IMR-90 (cell line): ENCODE measurements around the gene VASN. TPM values are rescaled to one million over a fixed set of nuclear protein-coding genes. Genes with fewer than 3 reads are reported as not detected.
A peak's percentile ranks its signal among the peaks of the same experiment; 100 is the strongest.

Experiments used
- ATAC-seq: fragments of 200-7000 bp; cut with Tn5 transposase; 2 replicates; pipeline ENCODE4 v1.9.1; 2020; ENCODE audit warnings: low read depth, mild to moderate bottlenecking, moderate library complexity
- BruUV-seq: library from RNA; stranded (reverse); fragments of 400-500 nt; replicated peaks from 2 replicates; lab custom pipeline; 2021; lab: Mats Ljungman, UMichigan
- CTCF ChIA-PET: fragments of 300-600 bp; formaldehyde crosslinking; extraction: SDS; loops from one replicate; lab custom pipeline; 2021; ENCODE audit warnings: antibody characterized with exemption; lab: Yijun Ruan, JAX
- POLR2A ChIA-PET: fragments of 300-600 bp; sonication (Branson Sonifier 250); formaldehyde crosslinking; loops from one replicate; lab custom pipeline; 2022; ENCODE audit warnings: antibody characterized with exemption; ENCODE audit not compliant: unreplicated experiment; lab: Charles Lee
- DNase-seq: peaks from one replicate; pipeline ENCODE4 v3.0.0; 2013
- H2AFZ ChIP-seq: replicated peaks from 2 replicates; pipeline ENCODE3; 2013; ENCODE audit warnings: low read length, mild to moderate bottlenecking; ENCODE audit not compliant: poor library complexity
- H2AK5ac ChIP-seq: 2 replicates; pipeline ENCODE4 v1.6.1; 2013; ENCODE audit warnings: low read depth, low read length, inconsistent platforms
- H2AK9ac ChIP-seq: replicated peaks from 2 replicates; pipeline ENCODE3; 2013; ENCODE audit warnings: mild to moderate bottlenecking, low read depth, low read length, moderate library complexity; ENCODE audit not compliant: poor library complexity
- H2BK120ac ChIP-seq: 2 replicates; pipeline ENCODE4 v1.6.1; 2013; ENCODE audit warnings: low read depth, low read length, inconsistent platforms
- H2BK15ac ChIP-seq: 3 replicates; pipeline ENCODE4 v1.6.1; 2013; ENCODE audit warnings: low read depth, low read length, inconsistent platforms
- H2BK20ac ChIP-seq: 2 replicates; pipeline ENCODE4 v1.6.1; 2013; ENCODE audit warnings: low read depth, mild to moderate bottlenecking, inconsistent platforms, low read length, moderate library complexity
- H2BK5ac ChIP-seq: 2 replicates; pipeline ENCODE4 v1.6.1; 2013; ENCODE audit warnings: mild to moderate bottlenecking, low read depth, low read length, inconsistent platforms; ENCODE audit not compliant: poor library complexity, severe bottlenecking
- H3K14ac ChIP-seq: replicated peaks from 2 replicates; pipeline ENCODE4 v1.6.1; 2013; ENCODE audit warnings: low read depth, low read length, inconsistent platforms
- H3K18ac ChIP-seq: 2 replicates; pipeline ENCODE4 v1.6.1; 2013; ENCODE audit warnings: low read depth, low read length, control low read depth
- H3K23ac ChIP-seq: 2 replicates; pipeline ENCODE4 v1.6.1; 2013; ENCODE audit warnings: low read depth, low read length, inconsistent platforms
- H3K27ac ChIP-seq: 2 replicates; pipeline ENCODE4 v1.5.1; 2013; ENCODE audit warnings: mild to moderate bottlenecking, control low read depth, low read length; ENCODE audit not compliant: insufficient read depth
- H3K27me3 ChIP-seq: 2 replicates; pipeline ENCODE4 v1.6.1; 2013; ENCODE audit warnings: low read length; ENCODE audit not compliant: control insufficient read depth, insufficient read depth
- H3K36me3 ChIP-seq: 2 replicates; pipeline ENCODE4 v1.6.1; 2013; ENCODE audit warnings: low read length, mixed read lengths; ENCODE audit not compliant: control insufficient read depth, insufficient read depth
- H3K4ac ChIP-seq: 2 replicates; pipeline ENCODE4 v1.6.1; 2013; ENCODE audit warnings: low read depth, low read length, inconsistent platforms
- H3K4me1 ChIP-seq: 2 replicates; pipeline ENCODE4 v1.6.1; 2013; ENCODE audit warnings: low read length, mixed read lengths; ENCODE audit not compliant: control insufficient read depth, insufficient read depth
- H3K4me2 ChIP-seq: 2 replicates; pipeline ENCODE4 v1.6.1; 2013; ENCODE audit warnings: low read depth, mild to moderate bottlenecking, control low read depth, low read length, moderate library complexity
- H3K4me3 ChIP-seq: 2 replicates; pipeline ENCODE4 v1.5.1; 2013; ENCODE audit warnings: low read depth, mild to moderate bottlenecking, control low read depth, low read length, moderate library complexity; ENCODE audit not compliant: insufficient read depth
- H3K56ac ChIP-seq: 2 replicates; pipeline ENCODE4 v1.6.1; 2013; ENCODE audit warnings: low read length, inconsistent platforms; ENCODE audit not compliant: insufficient read depth; ENCODE audit errors: extremely low read depth
- H3K79me1 ChIP-seq, 2 experiments: 2 replicates each; pipeline ENCODE4 v1.6.1; 2013; ENCODE audit warnings: low read length in 2 of 2, inconsistent platforms in 1 of 2, low read depth in 1 of 2
- H3K9ac ChIP-seq: 2 replicates; pipeline ENCODE4 v1.6.1; 2013; ENCODE audit warnings: low read depth, low read length, control low read depth
- H3K9me1 ChIP-seq: 2 replicates; pipeline ENCODE4 v1.6.1; 2013; ENCODE audit warnings: low read length, inconsistent platforms; ENCODE audit not compliant: insufficient read depth
- H3K9me3 ChIP-seq: 2 replicates; pipeline ENCODE4 v1.6.1; 2013; ENCODE audit warnings: low read length; ENCODE audit not compliant: control insufficient read depth, insufficient read depth
- H4K20me1 ChIP-seq: 2 replicates; pipeline ENCODE4 v1.6.1; 2013; ENCODE audit warnings: low read length, inconsistent platforms; ENCODE audit not compliant: insufficient read depth
- H4K5ac ChIP-seq: 2 replicates; pipeline ENCODE4 v1.6.1; 2013; ENCODE audit warnings: mild to moderate bottlenecking, low read depth, low read length, control low read depth
- H4K8ac ChIP-seq, 2 experiments: 2 replicates each; pipeline ENCODE4 v1.6.1; 2013; ENCODE audit warnings: low read depth in 2 of 2, low read length in 2 of 2, control low read depth in 1 of 2, inconsistent platforms in 1 of 2
- H4K91ac ChIP-seq: 2 replicates; pipeline ENCODE4 v1.6.1; 2013; ENCODE audit warnings: low read depth, low read length, inconsistent platforms; ENCODE audit not compliant: insufficient read depth
- BHLHE40 ChIP-seq: fragments of 150-350 bp; IDR thresholded peaks from 2 replicates; pipeline ENCODE4 v1.6.1; 2016; ENCODE audit warnings: mild to moderate bottlenecking, low read depth, low read length
- CEBPB ChIP-seq: IDR thresholded peaks from 2 replicates; pipeline ENCODE4 v1.6.1; 2012; ENCODE audit warnings: low read depth, low read length, improper control_type of control experiment
- CHD1 ChIP-seq: IDR thresholded peaks from 2 replicates; pipeline ENCODE4 v1.6.1; 2012; ENCODE audit warnings: low read depth, low read length, improper control_type of control experiment
- FOS ChIP-seq: fragments of 150-350 bp; IDR thresholded peaks from 2 replicates; pipeline ENCODE4 v1.6.1; 2016; ENCODE audit warnings: low read depth, low read length
- MAFK ChIP-seq: IDR thresholded peaks from 2 replicates; pipeline ENCODE4 v1.6.1; 2012; ENCODE audit warnings: low read depth, low read length, improper control_type of control experiment
- MAZ ChIP-seq: IDR thresholded peaks from 2 replicates; pipeline ENCODE4 v1.6.1; 2012; ENCODE audit warnings: low read depth, mild to moderate bottlenecking, low read length, improper control_type of control experiment, moderate library complexity, borderline replicate concordance
- MXI1 ChIP-seq: IDR thresholded peaks from 2 replicates; pipeline ENCODE4 v1.6.1; 2012; ENCODE audit warnings: low read depth, mild to moderate bottlenecking, low read length, moderate library complexity, borderline replicate concordance
- NFE2L2 ChIP-seq: fragments of 150-350 bp; IDR thresholded peaks from 2 replicates; pipeline ENCODE4 v1.6.1; 2016; ENCODE audit warnings: low read depth, mild to moderate bottlenecking, low read length
- POLR2A ChIP-seq: IDR thresholded peaks from 2 replicates; pipeline ENCODE4 v1.6.1; 2012; ENCODE audit warnings: mild to moderate bottlenecking, low read depth, low read length
- RAD21 ChIP-seq: IDR thresholded peaks from 2 replicates; pipeline ENCODE4 v1.6.1; 2012; ENCODE audit warnings: low read length, improper control_type of control experiment
- RCOR1 ChIP-seq: IDR thresholded peaks from 2 replicates; pipeline ENCODE4 v1.6.1; 2012; ENCODE audit warnings: mild to moderate bottlenecking, low read length, improper control_type of control experiment; ENCODE audit not compliant: insufficient replicate concordance
- RFX5 ChIP-seq: IDR thresholded peaks from 2 replicates; pipeline ENCODE4 v1.8.0; 2012; ENCODE audit warnings: low read depth, mild to moderate bottlenecking, low read length, moderate library complexity
- SMC3 ChIP-seq: fragments of 150-350 bp; IDR thresholded peaks from 2 replicates; pipeline ENCODE4 v1.6.1; 2016; ENCODE audit warnings: low read depth, mild to moderate bottlenecking, antibody characterized with exemption, low read length, moderate library complexity
- WGBS, 2 experiments: methylation state at CpG; one replicate each; pipeline versions ENCODE4 v1.1.5 to v1.1.7; 2013; ENCODE audit warnings: missing lambda C conversion rate in 2 of 2; ENCODE audit not compliant: insufficient read length in 1 of 2; ENCODE audit errors: extremely low coverage in 2 of 2; 5-methylcytosine and 5-hydroxymethylcytosine counted together
- dilution Hi-C: fragments of 300-500 bp; cut with HindIII; formaldehyde crosslinking; loops from one replicate; pipeline ENCODE4 v1.14.3; 2018; ENCODE audit warnings: low sequenced_read_pairs; ENCODE audit not compliant: unreplicated experiment
- in situ Hi-C: fragments of 300-500 bp; cut with MboI; formaldehyde crosslinking; loops from 3 replicates; pipeline ENCODE4 v1.14.3; 2019; ENCODE audit warnings: low sequenced_read_pairs, inconsistent platforms, mixed read lengths
- intact Hi-C: fragments of 100-400 bp; cut with micrococcal nuclease; formaldehyde crosslinking; loops from 2 replicates; pipeline ENCODE4 v1.10.0; 2022
- polyA plus RNA-seq, 3 experiments: library from polyadenylated mRNA; depleted of rRNA; stranded (reverse); fragments of >200 nt; gene quantifications; 2 replicates each; pipeline ENCODE4 v1.2.3, GENCODE V29; 2012; ENCODE audit warnings: low replicate concordance in 1 of 3
- total RNA-seq: library from RNA; depleted of rRNA; stranded (reverse); fragments of >200 nt; gene quantifications from 2 replicates; pipeline ENCODE4 v1.2.3, GENCODE V29; 2012
- TF ChIP-seq, protein P1 (sequence below): fragments of 150-350 bp; IDR thresholded peaks from 2 replicates; pipeline ENCODE4 v1.6.1; 2016; ENCODE audit warnings: low read depth, mild to moderate bottlenecking, low read length, moderate library complexity, borderline replicate concordance
- TF ChIP-seq, protein P2 (sequence below): fragments of 150-350 bp; IDR thresholded peaks from 2 replicates; pipeline ENCODE4 v1.6.1; 2017; ENCODE audit warnings: mild to moderate bottlenecking, antibody characterized with exemption, low read length, low read depth
- TF ChIP-seq, protein P3 (sequence below): conservative IDR thresholded peaks from 2 replicates; pipeline ENCODE4 v1.5.1; 2012; ENCODE audit warnings: mild to moderate bottlenecking, low read depth, low read length, improper control_type of control experiment

Gene VASN
- total and polyA plus RNA-seq, 2 of the 4 experiments (the other 2 are of a cell fraction) = 9.3 to 87.2 TPM

DNA sequence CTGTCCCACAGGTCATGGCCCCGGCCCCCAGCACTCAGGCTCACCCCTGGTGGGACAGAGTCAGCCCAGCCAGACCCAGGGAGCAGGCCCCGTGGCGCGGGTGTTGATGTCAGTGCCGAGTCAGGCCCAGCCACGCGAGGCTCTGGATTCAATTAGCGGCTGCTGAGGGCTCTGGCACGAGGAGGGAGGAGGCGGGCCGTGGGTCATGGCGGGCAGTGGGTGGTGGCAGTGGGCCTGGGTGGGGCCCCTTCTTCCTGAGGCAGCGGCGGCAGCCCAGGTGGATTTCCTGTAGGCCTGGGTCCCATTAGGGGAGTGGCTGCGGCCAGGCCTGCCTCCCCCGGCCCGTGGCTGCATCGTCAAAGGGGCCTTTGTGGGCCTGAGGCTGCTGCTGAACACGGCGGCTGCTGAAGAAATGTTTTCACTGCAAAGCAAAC, 12.9 kb downstream of the VASN start:
- dilution Hi-C loops = no loop called here
- peaks cover 31% of the 10 kb centered on the region for H3K4me1 ChIP-seq
- POLR2A ChIA-PET = no interaction called here

More for the DNA sequence above, 12.9 kb downstream of the VASN start:
- Histone ChIP-seq H3K36me3 (peaks cover 35% of the 10 kb centered on the region), H2BK20ac (no peak overlapping the region), H2AFZ (no peak overlapping the region), H3K4ac (no peak overlapping the region), H3K18ac (no peak overlapping the region), H4K20me1 (peaks cover 76% of the 10 kb centered on the region), H3K4me2 (no peak overlapping the region), H3K9ac (no peak overlapping the region), H3K9me1 (peaks cover 22% of the 10 kb centered on the region), H3K23ac (no peak overlapping the region), H3K9me3 (no peaks in the 10 kb centered on the region), H3K4me3 (no peak overlapping the region), H3K14ac (no peak overlapping the region), H2BK15ac (no peak overlapping the region), H3K27me3 (no peaks in the 10 kb centered on the region), H4K8ac (no peak overlapping the region), H3K79me1 (peaks cover 0 to 83% of the 10 kb centered on the region in 2 experiments; a peak in 2 of 4 replicates), H3K27ac (no peak overlapping the region; the same call in 1 of the 2 replicates), H2AK5ac (no peak overlapping the region), H2BK5ac (peak overlapping the region; percentile 14), H3K56ac (no peak overlapping the region), H4K91ac (no peak overlapping the region), H2AK9ac (no peak overlapping the region), H2BK120ac (no peak overlapping the region), H4K5ac (no peak overlapping the region)
- CTCF ChIA-PET = interaction anchor here (0.6 kb wide), 1 partner anchor 53 kb away, joined by 3 read pairs; no protein-coding TSS in a partner anchor
- WGBS, 2 experiments = no CpG with 5 or more reads among the region's 20 CpGs
- peak; percentile 3; the same call in 1 of the 2 replicates for ATAC-seq
- in situ Hi-C loops = no loop called here
- peak; percentile 43 for DNase-seq
- intact Hi-C loops = no loop called here
- BruUV-seq = no TSS peak
- TF ChIP-seq CHD1 (no peak), POLR2A (no peak; the same call in 1 of the 2 replicates), RCOR1 (no peak), BHLHE40 (no peak), MAFK (no peak), NFE2L2 (no peak), MXI1 (no peak), RFX5 (no peak), CEBPB (no peak), MAZ (no peak; the same call in 1 of the 2 replicates), RAD21 (no peak), SMC3 (no peak), FOS (no peak)
- TF ChIP-seq, protein P1, sequence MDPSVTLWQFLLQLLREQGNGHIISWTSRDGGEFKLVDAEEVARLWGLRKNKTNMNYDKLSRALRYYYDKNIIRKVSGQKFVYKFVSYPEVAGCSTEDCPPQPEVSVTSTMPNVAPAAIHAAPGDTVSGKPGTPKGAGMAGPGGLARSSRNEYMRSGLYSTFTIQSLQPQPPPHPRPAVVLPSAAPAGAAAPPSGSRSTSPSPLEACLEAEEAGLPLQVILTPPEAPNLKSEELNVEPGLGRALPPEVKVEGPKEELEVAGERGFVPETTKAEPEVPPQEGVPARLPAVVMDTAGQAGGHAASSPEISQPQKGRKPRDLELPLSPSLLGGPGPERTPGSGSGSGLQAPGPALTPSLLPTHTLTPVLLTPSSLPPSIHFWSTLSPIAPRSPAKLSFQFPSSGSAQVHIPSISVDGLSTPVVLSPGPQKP = no peak
- TF ChIP-seq, protein P2, sequence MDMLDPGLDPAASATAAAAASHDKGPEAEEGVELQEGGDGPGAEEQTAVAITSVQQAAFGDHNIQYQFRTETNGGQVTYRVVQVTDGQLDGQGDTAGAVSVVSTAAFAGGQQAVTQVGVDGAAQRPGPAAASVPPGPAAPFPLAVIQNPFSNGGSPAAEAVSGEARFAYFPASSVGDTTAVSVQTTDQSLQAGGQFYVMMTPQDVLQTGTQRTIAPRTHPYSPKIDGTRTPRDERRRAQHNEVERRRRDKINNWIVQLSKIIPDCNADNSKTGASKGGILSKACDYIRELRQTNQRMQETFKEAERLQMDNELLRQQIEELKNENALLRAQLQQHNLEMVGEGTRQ = no peak
- TF ChIP-seq, protein P3, sequence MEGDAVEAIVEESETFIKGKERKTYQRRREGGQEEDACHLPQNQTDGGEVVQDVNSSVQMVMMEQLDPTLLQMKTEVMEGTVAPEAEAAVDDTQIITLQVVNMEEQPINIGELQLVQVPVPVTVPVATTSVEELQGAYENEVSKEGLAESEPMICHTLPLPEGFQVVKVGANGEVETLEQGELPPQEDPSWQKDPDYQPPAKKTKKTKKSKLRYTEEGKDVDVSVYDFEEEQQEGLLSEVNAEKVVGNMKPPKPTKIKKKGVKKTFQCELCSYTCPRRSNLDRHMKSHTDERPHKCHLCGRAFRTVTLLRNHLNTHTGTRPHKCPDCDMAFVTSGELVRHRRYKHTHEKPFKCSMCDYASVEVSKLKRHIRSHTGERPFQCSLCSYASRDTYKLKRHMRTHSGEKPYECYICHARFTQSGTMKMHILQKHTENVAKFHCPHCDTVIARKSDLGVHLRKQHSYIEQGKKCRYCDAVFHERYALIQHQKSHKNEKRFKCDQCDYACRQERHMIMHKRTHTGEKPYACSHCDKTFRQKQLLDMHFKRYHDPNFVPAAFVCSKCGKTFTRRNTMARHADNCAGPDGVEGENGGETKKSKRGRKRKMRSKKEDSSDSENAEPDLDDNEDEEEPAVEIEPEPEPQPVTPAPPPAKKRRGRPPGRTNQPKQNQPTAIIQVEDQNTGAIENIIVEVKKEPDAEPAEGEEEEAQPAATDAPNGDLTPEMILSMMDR = no peak
